ENCODE data around the gene ALG12. TPM values are rescaled to one million over a fixed set of nuclear protein-coding genes. Genes with fewer than 3 reads are reported as not detected.

ALG12 gene
- total RNA-seq, 1 donor from 2014 or later = 20.6 TPM

- H3K27ac Mint-ChIP-seq (ENCODE audit: unreplicated experiment) = no peak overlapping the region
- no peak for DNase-seq (ENCODE audit: low spot score)
- peaks cover 35% of the 10 kb centered on the region for H3K9me3 Mint-ChIP-seq (ENCODE audit: low read depth)
- peaks cover 21% of the 10 kb centered on the region for H3K36me3 Mint-ChIP-seq (ENCODE audit: low read depth)
- no peak for TF ChIP-seq CTCF (IDR thresholded peaks at IDR 0.05)
- peaks cover 22% of the 10 kb centered on the region for H3K4me1 Mint-ChIP-seq (ENCODE audit: low read depth)
- no peak overlapping the region for H3K4me3 Mint-ChIP-seq (ENCODE audit: unreplicated experiment)
- no peaks in the 10 kb centered on the region for H3K27me3 Mint-ChIP-seq (ENCODE audit: low read depth)
Measured at GRCh38 chr22:49866134-49866533, 52.1 kb downstream of the ALG12 start.

- DNase-seq (ENCODE audit: low spot score) = no peak
- H3K9me3 Mint-ChIP-seq (ENCODE audit: low read depth) = peaks cover 31% of the 10 kb centered on the region
- H3K27me3 Mint-ChIP-seq (ENCODE audit: low read depth) = no peaks in the 10 kb centered on the region
- H3K4me3 Mint-ChIP-seq (ENCODE audit: unreplicated experiment) = no peak overlapping the region
- no peak for TF ChIP-seq CTCF (IDR thresholded peaks at IDR 0.05)
- H3K4me1 Mint-ChIP-seq (ENCODE audit: low read depth) = peaks cover 22% of the 10 kb centered on the region
- peaks cover 21% of the 10 kb centered on the region for H3K36me3 Mint-ChIP-seq (ENCODE audit: low read depth)
- no peak overlapping the region for H3K27ac Mint-ChIP-seq (ENCODE audit: unreplicated experiment)
Measured at GRCh38 chr22:49865156-49865555, 53.1 kb downstream of the ALG12 start.

DNA sequence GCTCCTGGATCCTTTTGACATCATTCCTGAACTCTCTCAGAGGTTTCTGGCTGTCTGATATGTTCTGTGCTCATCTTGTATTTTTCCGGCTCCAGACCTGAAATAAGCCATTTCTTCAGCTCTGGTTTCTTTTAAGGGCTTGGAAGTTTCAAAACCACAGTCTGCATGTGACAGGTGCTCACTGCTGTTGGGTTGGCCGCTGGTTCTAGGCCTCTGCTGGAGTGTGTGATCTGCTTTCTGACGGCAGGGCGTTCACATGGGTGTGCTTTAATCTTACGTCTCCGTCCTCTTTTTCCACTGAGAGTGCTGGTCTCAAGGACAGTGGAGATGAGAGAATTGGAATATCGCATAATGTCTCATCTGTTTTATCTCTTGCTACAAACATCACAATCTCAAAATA is 54.3 kb downstream of the ALG12 start:
- DNase-seq (ENCODE audit: low spot score) = no peak
- Mint-ChIP-seq H3K36me3 (ENCODE audit: low read depth) (peaks cover 16% of the 10 kb centered on the region), H3K27ac (ENCODE audit: unreplicated experiment) (no peak overlapping the region), H3K4me1 (ENCODE audit: low read depth) (peaks cover 18% of the 10 kb centered on the region), H3K27me3 (ENCODE audit: low read depth) (no peaks in the 10 kb centered on the region), H3K9me3 (ENCODE audit: low read depth) (peaks cover 19% of the 10 kb centered on the region), H3K4me3 (ENCODE audit: unreplicated experiment) (no peak overlapping the region)
- TF ChIP-seq CTCF (IDR thresholded peaks at IDR 0.05) = no peak

- no peak overlapping the region for H3K27ac Mint-ChIP-seq (ENCODE audit: unreplicated experiment)
- H3K36me3 Mint-ChIP-seq (ENCODE audit: low read depth) = peaks cover 14% of the 10 kb centered on the region
- H3K4me1 Mint-ChIP-seq (ENCODE audit: low read depth) = peaks cover 23% of the 10 kb centered on the region
- no peak for DNase-seq (ENCODE audit: low spot score)
- no peak for TF ChIP-seq CTCF (IDR thresholded peaks at IDR 0.05)
- no peaks in the 10 kb centered on the region for H3K27me3 Mint-ChIP-seq (ENCODE audit: low read depth)
- no peak overlapping the region for H3K4me3 Mint-ChIP-seq (ENCODE audit: unreplicated experiment)
- peaks cover 19% of the 10 kb centered on the region for H3K9me3 Mint-ChIP-seq (ENCODE audit: low read depth)
Measured at GRCh38 chr22:49862496-49862776, 55.8 kb downstream of the ALG12 start.

DNA sequence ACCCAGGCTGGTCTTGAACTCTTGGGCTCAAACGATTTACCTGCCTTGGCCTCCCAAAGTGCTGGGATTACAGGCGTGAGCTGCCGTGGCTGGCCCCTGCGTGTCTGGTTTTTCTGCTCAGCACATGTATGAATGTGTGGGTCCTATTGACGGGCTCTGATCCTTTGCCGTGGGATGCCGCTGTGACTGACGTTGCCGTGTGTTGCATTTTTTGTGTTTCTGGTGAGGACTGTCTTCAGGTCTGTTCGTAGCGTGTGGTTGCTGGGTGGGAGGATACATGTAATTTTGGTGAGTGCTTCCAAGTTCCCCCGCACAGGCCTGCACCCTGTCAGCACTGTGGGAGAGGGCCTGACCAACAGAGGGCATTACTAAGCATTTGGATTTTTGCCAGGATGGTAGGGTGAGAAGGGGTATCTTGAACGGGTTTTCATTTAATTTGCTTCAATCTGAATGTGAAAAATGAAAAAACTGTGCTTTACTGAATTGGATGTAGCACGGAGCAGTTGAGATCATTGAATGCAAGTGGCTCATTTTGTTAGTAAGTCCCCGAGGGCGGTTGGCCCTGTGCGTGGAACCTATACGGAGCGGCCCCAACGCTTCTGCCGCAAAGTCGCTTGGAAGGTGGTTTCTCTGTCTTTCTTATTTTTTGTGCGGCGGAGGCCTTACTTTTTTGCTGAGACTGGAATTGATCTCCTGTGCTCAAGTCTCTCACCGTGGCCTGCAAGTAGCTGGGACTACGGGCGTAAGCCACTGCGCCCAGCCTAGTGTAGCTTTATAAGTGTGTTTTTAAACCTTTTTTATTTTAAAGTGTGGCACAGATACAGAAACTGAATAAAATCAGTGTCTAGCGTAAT is 56.4 kb downstream of the ALG12 start:
- TF ChIP-seq CTCF (IDR thresholded peaks at IDR 0.05) = no peak
- no peak overlapping the region for H3K4me3 Mint-ChIP-seq (ENCODE audit: unreplicated experiment)
- peaks cover 13% of the 10 kb centered on the region for H3K9me3 Mint-ChIP-seq (ENCODE audit: low read depth)
- DNase-seq (ENCODE audit: low spot score) = no peak
- H3K4me1 Mint-ChIP-seq (ENCODE audit: low read depth) = peaks cover 23% of the 10 kb centered on the region
- no peaks in the 10 kb centered on the region for H3K27me3 Mint-ChIP-seq (ENCODE audit: low read depth)
- H3K36me3 Mint-ChIP-seq (ENCODE audit: low read depth) = peaks cover 9% of the 10 kb centered on the region
- no peak overlapping the region for H3K27ac Mint-ChIP-seq (ENCODE audit: unreplicated experiment)
